K562 (cell line): ENCODE results near the gene THBS1. TPM values are rescaled to one million over a fixed set of nuclear protein-coding genes. Genes with fewer than 3 reads are reported as not detected.
A peak's percentile ranks its signal among the peaks of the same experiment; 100 is the strongest.

Source experiments
- ATAC-seq: fragments of 200-7000 bp; cut with Tn5 transposase; 3 replicates; pipeline ENCODE4 v1.9.1; 2020; ENCODE audit warnings: moderate library complexity
- BruUV-seq: library from RNA; stranded (reverse); fragments of 400-500 nt; replicated peaks from 2 replicates; lab custom pipeline; 2021; lab: Mats Ljungman, UMichigan
- CTCF ChIA-PET: fragments of 300-600 bp; formaldehyde crosslinking; extraction: SDS; loops from one replicate; lab custom pipeline; 2021; ENCODE audit warnings: low intra/inter-chr PET ratio; lab: Yijun Ruan, JAX
- POLR2A ChIA-PET: fragments of 300-600, 350-650 bp; sonication (Branson Sonifier 250); formaldehyde crosslinking; extraction: SDS; loops from one replicate; lab custom pipeline; 2021; ENCODE audit warnings: antibody characterized with exemption, inconsistent platforms; lab: Yijun Ruan, JAX
- DNase-seq, 4 experiments: peaks; one replicate each; pipeline versions ENCODE4 v3.0.0 to v3.0.0-alpha.2; 2011 to 2018; ENCODE audit warnings: low spot score in 3 of 4, mixed read lengths in 3 of 4; ENCODE audit errors: extremely low read depth in 1 of 4
- FAIRE-seq: peaks from 2 replicates; lab custom pipeline; 2011; peaks lifted over from hg19 to GRCh38; lab: Jason Lieb, UNC
- H2AFZ ChIP-seq: 2 replicates; pipeline ENCODE4 v1.6.0; 2011; ENCODE audit warnings: low read depth, low read length, control low read depth, inconsistent platforms
- H3K27ac ChIP-seq: fragments of 200-600 bp; 3 replicates; pipeline ENCODE4 v1.8.0; 2011; ENCODE audit warnings: low read depth, mild to moderate bottlenecking, control low read depth, inconsistent platforms, low read length, moderate library complexity, mixed read lengths; ENCODE audit errors: extremely low read depth
- H3K27me3 ChIP-seq, 2 experiments: fragments of 300-600 bp in 1 of 2; 2 replicates in 1 of 2; 3 replicates in 1 of 2; pipeline versions ENCODE4 v1.6.0 to v1.8.0; 2011; ENCODE audit warnings: inconsistent platforms in 2 of 2, low read length in 2 of 2, mild to moderate bottlenecking in 1 of 2, mixed read lengths in 1 of 2, moderate library complexity in 1 of 2; ENCODE audit not compliant: control insufficient read depth in 2 of 2, insufficient read depth in 2 of 2
- H3K36me3 ChIP-seq: fragments of 300-600 bp; 3 replicates; pipeline ENCODE4 v1.8.0; 2011; ENCODE audit warnings: mild to moderate bottlenecking, low read length, inconsistent platforms; ENCODE audit not compliant: control insufficient read depth, insufficient read depth
- H3K4me1 ChIP-seq, 2 experiments: fragments of 200-600 bp in 1 of 2; replicated peaks in 1 of 2; 2 replicates in 1 of 2; 3 replicates in 1 of 2; pipeline versions ENCODE4 v1.5.1 to v1.8.0; 2011; ENCODE audit warnings: inconsistent platforms in 2 of 2, low read length in 2 of 2, mild to moderate bottlenecking in 1 of 2, mixed read lengths in 1 of 2, moderate library complexity in 1 of 2; ENCODE audit not compliant: control insufficient read depth in 2 of 2, insufficient read depth in 2 of 2
- H3K4me2 ChIP-seq: 2 replicates; pipeline ENCODE4 v1.6.1; 2011; ENCODE audit warnings: low read length, control low read depth, inconsistent platforms, mixed read lengths; ENCODE audit not compliant: insufficient read depth
- H3K4me3 ChIP-seq: fragments of 200-600 bp; sonication (generic), shearing (Covaris generic); 2 replicates; pipeline ENCODE4 v1.5.1; 2016; ENCODE audit warnings: control low read depth, inconsistent platforms
- H3K79me2 ChIP-seq: fragments of 200-600 bp; 3 replicates; pipeline ENCODE4 v1.8.0; 2011; ENCODE audit warnings: low read length, inconsistent platforms; ENCODE audit not compliant: control insufficient read depth, insufficient read depth
- H3K9ac ChIP-seq, 2 experiments: 2 replicates each; pipeline versions ENCODE4 v1.6.0 to v1.6.1; 2011; ENCODE audit warnings: low read depth in 2 of 2, low read length in 2 of 2, control low read depth in 1 of 2, inconsistent platforms in 1 of 2, mild to moderate bottlenecking in 1 of 2, mixed read lengths in 1 of 2; ENCODE audit not compliant: insufficient read depth in 1 of 2
- H3K9me1 ChIP-seq: one replicate; pipeline ENCODE4 v1.6.0; 2011; ENCODE audit warnings: inconsistent platforms, mild to moderate bottlenecking, low read length, moderate library complexity; ENCODE audit not compliant: control insufficient read depth, insufficient read depth
- H3K9me3 ChIP-seq: replicated peaks from 2 replicates; pipeline ENCODE4 v1.5.1; 2011; ENCODE audit warnings: low read depth, low read length, inconsistent platforms; ENCODE audit not compliant: control insufficient read depth, insufficient read depth
- H4K20me1 ChIP-seq: replicated peaks from 2 replicates; pipeline ENCODE4 v1.6.1; 2011; ENCODE audit warnings: low read length, inconsistent platforms, mixed read lengths; ENCODE audit not compliant: control insufficient read depth, insufficient read depth
- HMG20A ChIP-seq: fragments of 450-650 bp; formaldehyde crosslinking; conservative IDR thresholded peaks from 2 replicates; pipeline ENCODE4 v1.4.0; 2020; ENCODE audit warnings: mild to moderate bottlenecking, mixed read lengths
- JUN ChIP-seq, 2 experiments: sonication (generic) in 1 of 2; formaldehyde crosslinking in 1 of 2; IDR thresholded peaks; 2 replicates each; pipeline versions ENCODE4 v1.6.1 to v1.8.0; 2012 to 2022; ENCODE audit warnings: borderline replicate concordance in 2 of 2, mild to moderate bottlenecking in 2 of 2, improper control_type of control experiment in 1 of 2, low read depth in 1 of 2, low read length in 1 of 2, missing genetic modification reagents in 1 of 2
- RBM39 ChIP-seq: fragments of 200-400 bp; formaldehyde crosslinking; optimal IDR thresholded peaks from 2 replicates; pipeline ENCODE3; 2018; ENCODE audit warnings: low read depth, low read length
- SIRT6 ChIP-seq: IDR thresholded peaks from one replicate; pipeline ENCODE4 v1.6.1; 2012; ENCODE audit warnings: low read depth, mild to moderate bottlenecking, control low read depth, inconsistent platforms, low read length, moderate library complexity
- SMARCA4 ChIP-seq: fragments of 450-650 bp; IDR thresholded peaks from 2 replicates; pipeline ENCODE4 v1.6.1; 2016
- SRSF1 ChIP-seq: fragments of 200-400 bp; formaldehyde crosslinking; IDR thresholded peaks from 2 replicates; pipeline ENCODE4 v1.6.1; 2017; ENCODE audit warnings: mild to moderate bottlenecking, low read depth, low read length, moderate library complexity
- SRSF9 ChIP-seq: fragments of 200-400 bp; formaldehyde crosslinking; IDR thresholded peaks from 2 replicates; pipeline ENCODE4 v1.6.1; 2017; ENCODE audit warnings: low read depth, low read length, borderline replicate concordance
- ZBTB7A ChIP-seq: IDR thresholded peaks from 2 replicates; pipeline ENCODE4 v1.6.1; 2011; ENCODE audit warnings: low read depth, mild to moderate bottlenecking, low read length, moderate library complexity, borderline replicate concordance; ENCODE audit not compliant: control insufficient read depth
- ZFPM2 ChIP-seq: fragments of 250-450 bp; sonication (Bioruptor Pico); IDR thresholded peaks from 2 replicates; pipeline ENCODE4 v1.5.1; 2022; ENCODE audit warnings: mild to moderate bottlenecking
- ZNF253 ChIP-seq: fragments of 250-450 bp; sonication (Bioruptor Pico); conservative IDR thresholded peaks from 2 replicates; pipeline ENCODE4 v1.6.1; 2021; ENCODE audit warnings: mild to moderate bottlenecking
- WGBS: fragments of 100-300 bp; shearing (Covaris generic); methylation state at CpG from one replicate; pipeline ENCODE4 v1.1.6; 2016; ENCODE audit warnings: low coverage, mixed read lengths; ENCODE audit not compliant: insufficient coverage; ENCODE audit errors: missing lambda C conversion rate; 5-methylcytosine and 5-hydroxymethylcytosine counted together
- in situ Hi-C: fragments of 300-500 bp; cut with MboI; formaldehyde crosslinking; loops from 4 replicates; pipeline ENCODE4 v1.15.0; 2018; ENCODE audit warnings: inconsistent platforms, mixed read lengths
- intact Hi-C: fragments of 100-400 bp; cut with micrococcal nuclease; formaldehyde crosslinking; loops from 2 replicates; pipeline ENCODE4 v1.14.2; 2022
- polyA plus RNA-seq, 8 experiments: library from polyadenylated mRNA; depleted of rRNA in 4 of 8; stranded (reverse) in 5 of 8; unstranded in 3 of 8; fragments of >200 nt; fragmentation: Nextera tagmentation in 2 of 8; fragmentation: Illumina TruSeq in 1 of 8; extraction: Ambion mirVana in 2 of 8; extraction: Trizol in 1 of 8; gene quantifications; 2 replicates each; pipeline versions ENCODE4 v1.2.1 to v1.2.3, GENCODE V29; 2011 to 2014; ENCODE audit warnings: inconsistent platforms in 1 of 8, missing spikeins in 1 of 8
- total RNA-seq, 7 experiments: library from RNA; depleted of rRNA in 6 of 7; stranded (reverse); fragments of >200 nt in 6 of 7; fragmentation: Illumina TruSeq in 2 of 7; extraction: Trizol in 2 of 7; gene quantifications; 2 replicates each; pipeline versions ENCODE4 v1.2.1 to v1.2.3, GENCODE V29; 2011 to 2021; ENCODE audit warnings: low replicate concordance in 1 of 7
- TF ChIP-seq, protein P1 (sequence below), 2 experiments: fragments of 450-650 bp in 1 of 2; IDR thresholded peaks; 2 replicates each; pipeline ENCODE4 v1.6.1; 2011 to 2017; ENCODE audit warnings: low read depth in 2 of 2, antibody characterized with exemption in 1 of 2, borderline replicate concordance in 1 of 2, low read length in 1 of 2, mild to moderate bottlenecking in 1 of 2, mixed read lengths in 1 of 2; ENCODE audit not compliant: control insufficient read depth in 1 of 2
- TF ChIP-seq, protein P2 (sequence below), 3 experiments: IDR thresholded peaks in 2 of 3; conservative IDR thresholded peaks in 1 of 3; 2 replicates each; pipeline ENCODE4 v1.5.1; 2011 to 2012; ENCODE audit warnings: low read length in 3 of 3, mild to moderate bottlenecking in 3 of 3, control low read depth in 2 of 3, improper control_type of control experiment in 1 of 3, inconsistent platforms in 1 of 3, low read depth in 1 of 3, mixed read lengths in 1 of 3, moderate library complexity in 1 of 3; ENCODE audit not compliant: insufficient read depth in 2 of 3
- TF ChIP-seq, protein P3 (sequence below), 2 experiments: fragments of 450-650 bp in 1 of 2; sonication (generic) in 1 of 2; formaldehyde crosslinking; conservative IDR thresholded peaks; 2 replicates each; pipeline versions ENCODE4 v1.4.0 to v1.8.1; 2020 to 2022; ENCODE audit warnings: mild to moderate bottlenecking in 1 of 2, missing genetic modification reagents in 1 of 2

The THBS1 gene
- total and polyA plus RNA-seq, 9 of the 15 experiments (the other 6 are each of a cell fraction or from before 2014, with no cell fraction given): 0.04 to 1.3 (median 0.40) TPM

DNA sequence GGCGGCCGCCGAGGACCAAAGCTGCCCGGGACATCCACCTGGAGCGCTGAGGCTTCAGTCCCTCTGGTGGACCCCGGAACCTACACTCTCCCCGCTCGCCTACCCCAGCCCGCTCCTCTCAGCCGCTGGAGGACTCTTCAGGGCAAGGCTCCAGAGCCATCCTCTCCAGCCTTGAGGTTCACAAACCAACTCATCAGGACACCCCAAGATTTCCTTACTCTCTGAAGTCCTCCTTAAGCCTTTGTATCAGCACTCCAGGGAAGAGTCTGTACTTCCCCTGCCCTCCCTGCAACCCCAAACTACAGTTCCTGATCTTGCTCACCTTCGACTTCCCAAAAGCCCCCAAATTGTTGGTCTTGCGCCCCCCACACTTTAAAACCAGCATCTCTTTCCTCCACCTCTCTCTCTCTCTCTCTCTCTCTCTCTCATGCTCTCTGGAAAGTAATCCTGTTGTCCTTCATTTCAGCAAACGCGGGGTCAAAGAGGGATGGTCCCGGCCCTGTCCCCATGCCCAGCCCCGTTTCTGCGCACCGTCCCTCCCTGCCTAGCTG, 438 bp downstream of the THBS1 start:
- Histone ChIP-seq H3K79me2 (no peaks in the 10 kb centered on the region), H3K27me3 (peaks cover 36 to 46% of the 10 kb centered on the region in 2 experiments; a peak in 4 of 5 replicates), H3K9me3 (peaks cover 7% of the 10 kb centered on the region), H3K9me1 (no peaks in the 10 kb centered on the region), H2AFZ (no peak overlapping the region), H4K20me1 (0 out of 2 replicates have a peak, but pooled peaks cover 3% of the 10 kb centered on the region), H3K4me3 (0 out of 2 replicates have a peak overlapping the region, but pooled peaks have one; percentile 24), H3K36me3 (no peaks in the 10 kb centered on the region), H3K4me1 (peaks cover 0 to 12% of the 10 kb centered on the region in 2 experiments; a peak in 1 of 5 replicates), H3K4me2 (no peak overlapping the region), H3K27ac (no peak overlapping the region), H3K9ac (no peak overlapping the region)
- ChIA-PET POLR2A (interaction anchor here (0.6 to 0.7 kb wide), 2 partner anchors 444 to 1580 kb away, joined by 3 to 5 read pairs; no protein-coding TSS in a partner anchor), CTCF (no interaction called here)
- 8% methylated on average over 17 of the region's 18 CpGs for WGBS
- DNase-seq: no peak
- no TSS peak for BruUV-seq
- ATAC-seq: no peak
- no peak for FAIRE-seq
- in situ Hi-C loops (loop anchor here (25.0 kb wide), 1 partner anchor 769 kb away; no protein-coding TSS in a partner anchor), intact Hi-C loops (loop anchor here (2.0 to 10.0 kb wide), 5 partner anchors 187 to 877 kb away; no protein-coding TSS in a partner anchor)
- TF ChIP-seq JUN (IDR thresholded peaks at IDR 0.05; ENCODE audit: borderline replicate concordance, low read depth, low read length): no peak
- TF ChIP-seq JUN (CRISPR knock-in tag; IDR thresholded peaks at IDR 0.05; ENCODE audit: borderline replicate concordance): no peak
- TF ChIP-seq SRSF1: no peak
- TF ChIP-seq, protein P1, sequence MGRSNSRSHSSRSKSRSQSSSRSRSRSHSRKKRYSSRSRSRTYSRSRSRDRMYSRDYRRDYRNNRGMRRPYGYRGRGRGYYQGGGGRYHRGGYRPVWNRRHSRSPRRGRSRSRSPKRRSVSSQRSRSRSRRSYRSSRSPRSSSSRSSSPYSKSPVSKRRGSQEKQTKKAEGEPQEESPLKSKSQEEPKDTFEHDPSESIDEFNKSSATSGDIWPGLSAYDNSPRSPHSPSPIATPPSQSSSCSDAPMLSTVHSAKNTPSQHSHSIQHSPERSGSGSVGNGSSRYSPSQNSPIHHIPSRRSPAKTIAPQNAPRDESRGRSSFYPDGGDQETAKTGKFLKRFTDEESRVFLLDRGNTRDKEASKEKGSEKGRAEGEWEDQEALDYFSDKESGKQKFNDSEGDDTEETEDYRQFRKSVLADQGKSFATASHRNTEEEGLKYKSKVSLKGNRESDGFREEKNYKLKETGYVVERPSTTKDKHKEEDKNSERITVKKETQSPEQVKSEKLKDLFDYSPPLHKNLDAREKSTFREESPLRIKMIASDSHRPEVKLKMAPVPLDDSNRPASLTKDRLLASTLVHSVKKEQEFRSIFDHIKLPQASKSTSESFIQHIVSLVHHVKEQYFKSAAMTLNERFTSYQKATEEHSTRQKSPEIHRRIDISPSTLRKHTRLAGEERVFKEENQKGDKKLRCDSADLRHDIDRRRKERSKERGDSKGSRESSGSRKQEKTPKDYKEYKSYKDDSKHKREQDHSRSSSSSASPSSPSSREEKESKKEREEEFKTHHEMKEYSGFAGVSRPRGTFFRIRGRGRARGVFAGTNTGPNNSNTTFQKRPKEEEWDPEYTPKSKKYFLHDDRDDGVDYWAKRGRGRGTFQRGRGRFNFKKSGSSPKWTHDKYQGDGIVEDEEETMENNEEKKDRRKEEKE (IDR thresholded peaks at IDR 0.05; ENCODE audit: borderline replicate concordance in 1 of 2, control insufficient read depth in 1 of 2, low read depth in 2 of 2, low read length in 1 of 2): no peak
- TF ChIP-seq, protein P2, sequence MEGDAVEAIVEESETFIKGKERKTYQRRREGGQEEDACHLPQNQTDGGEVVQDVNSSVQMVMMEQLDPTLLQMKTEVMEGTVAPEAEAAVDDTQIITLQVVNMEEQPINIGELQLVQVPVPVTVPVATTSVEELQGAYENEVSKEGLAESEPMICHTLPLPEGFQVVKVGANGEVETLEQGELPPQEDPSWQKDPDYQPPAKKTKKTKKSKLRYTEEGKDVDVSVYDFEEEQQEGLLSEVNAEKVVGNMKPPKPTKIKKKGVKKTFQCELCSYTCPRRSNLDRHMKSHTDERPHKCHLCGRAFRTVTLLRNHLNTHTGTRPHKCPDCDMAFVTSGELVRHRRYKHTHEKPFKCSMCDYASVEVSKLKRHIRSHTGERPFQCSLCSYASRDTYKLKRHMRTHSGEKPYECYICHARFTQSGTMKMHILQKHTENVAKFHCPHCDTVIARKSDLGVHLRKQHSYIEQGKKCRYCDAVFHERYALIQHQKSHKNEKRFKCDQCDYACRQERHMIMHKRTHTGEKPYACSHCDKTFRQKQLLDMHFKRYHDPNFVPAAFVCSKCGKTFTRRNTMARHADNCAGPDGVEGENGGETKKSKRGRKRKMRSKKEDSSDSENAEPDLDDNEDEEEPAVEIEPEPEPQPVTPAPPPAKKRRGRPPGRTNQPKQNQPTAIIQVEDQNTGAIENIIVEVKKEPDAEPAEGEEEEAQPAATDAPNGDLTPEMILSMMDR (IDR thresholded peaks at IDR 0.05 in 2 of 3, conservative IDR thresholded peaks at IDR 0.05 in 1 of 3; ENCODE audit: insufficient read depth in 2 of 3, low read depth in 1 of 3, low read length in 3 of 3): no peak
- no peak for TF ChIP-seq ZFPM2 (CRISPR knock-in tag)
- no peak for TF ChIP-seq HMG20A
- no peak for TF ChIP-seq SRSF9
- no peak for TF ChIP-seq ZNF253 (CRISPR knock-in tag)
- no peak for TF ChIP-seq RBM39
- TF ChIP-seq SIRT6: no peak
- TF ChIP-seq SMARCA4: no peak
- TF ChIP-seq ZBTB7A: no peak
- TF ChIP-seq, protein P3, sequence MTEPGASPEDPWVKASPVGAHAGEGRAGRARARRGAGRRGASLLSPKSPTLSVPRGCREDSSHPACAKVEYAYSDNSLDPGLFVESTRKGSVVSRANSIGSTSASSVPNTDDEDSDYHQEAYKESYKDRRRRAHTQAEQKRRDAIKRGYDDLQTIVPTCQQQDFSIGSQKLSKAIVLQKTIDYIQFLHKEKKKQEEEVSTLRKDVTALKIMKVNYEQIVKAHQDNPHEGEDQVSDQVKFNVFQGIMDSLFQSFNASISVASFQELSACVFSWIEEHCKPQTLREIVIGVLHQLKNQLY (CRISPR knock-in tag; conservative IDR thresholded peaks at IDR 0.05): no peak
